GM12875 (cell line): ENCODE measurements around the gene WFIKKN1.
A peak's percentile ranks its signal among the peaks of the same experiment; 100 is the strongest.
"Not testable (repeated sequence)": the region's sequence is repeated elsewhere in the genome, so short reads cannot be mapped to it uniquely, and the experiment has no call there.

Source experiments
- H3K4me3 ChIP-seq: one replicate; pipeline ENCODE4 v1.5.1; 2011; ENCODE audit warnings: low read depth, low read length, control low read depth
- TF ChIP-seq, protein P1 (sequence below): IDR thresholded peaks from 2 replicates; pipeline ENCODE4 v1.5.1; 2011; ENCODE audit warnings: low read depth, mild to moderate bottlenecking, control low read depth, inconsistent platforms, low read length, moderate library complexity, borderline replicate concordance; ENCODE audit not compliant: insufficient read depth

WFIKKN1 gene

GRCh38 chr16:595942-596735 lies 34.6 kb upstream of the WFIKKN1 start:
- no peak overlapping the region for H3K4me3 ChIP-seq
- TF ChIP-seq, protein P1, sequence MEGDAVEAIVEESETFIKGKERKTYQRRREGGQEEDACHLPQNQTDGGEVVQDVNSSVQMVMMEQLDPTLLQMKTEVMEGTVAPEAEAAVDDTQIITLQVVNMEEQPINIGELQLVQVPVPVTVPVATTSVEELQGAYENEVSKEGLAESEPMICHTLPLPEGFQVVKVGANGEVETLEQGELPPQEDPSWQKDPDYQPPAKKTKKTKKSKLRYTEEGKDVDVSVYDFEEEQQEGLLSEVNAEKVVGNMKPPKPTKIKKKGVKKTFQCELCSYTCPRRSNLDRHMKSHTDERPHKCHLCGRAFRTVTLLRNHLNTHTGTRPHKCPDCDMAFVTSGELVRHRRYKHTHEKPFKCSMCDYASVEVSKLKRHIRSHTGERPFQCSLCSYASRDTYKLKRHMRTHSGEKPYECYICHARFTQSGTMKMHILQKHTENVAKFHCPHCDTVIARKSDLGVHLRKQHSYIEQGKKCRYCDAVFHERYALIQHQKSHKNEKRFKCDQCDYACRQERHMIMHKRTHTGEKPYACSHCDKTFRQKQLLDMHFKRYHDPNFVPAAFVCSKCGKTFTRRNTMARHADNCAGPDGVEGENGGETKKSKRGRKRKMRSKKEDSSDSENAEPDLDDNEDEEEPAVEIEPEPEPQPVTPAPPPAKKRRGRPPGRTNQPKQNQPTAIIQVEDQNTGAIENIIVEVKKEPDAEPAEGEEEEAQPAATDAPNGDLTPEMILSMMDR = no peak

DNA sequence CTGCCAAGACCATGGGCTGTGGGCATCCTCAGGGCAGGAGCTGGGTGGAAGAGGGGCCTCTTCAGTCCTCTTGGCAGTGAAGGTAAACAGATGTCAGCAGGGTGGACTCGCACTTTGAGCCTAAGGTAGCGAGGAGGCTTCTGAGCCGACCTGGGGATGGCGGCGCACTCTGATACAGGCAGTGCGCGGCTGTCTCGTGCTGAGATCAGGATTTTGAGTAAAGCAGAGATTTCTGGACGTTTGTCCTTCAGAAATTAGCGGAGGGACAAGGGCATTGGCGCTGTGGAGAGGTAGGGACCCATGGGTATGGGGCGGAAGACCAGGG lies 34.1 kb upstream of the WFIKKN1 start:
- TF ChIP-seq, protein P1 = no peak
- H3K4me3 ChIP-seq = no peak overlapping the region

DNA sequence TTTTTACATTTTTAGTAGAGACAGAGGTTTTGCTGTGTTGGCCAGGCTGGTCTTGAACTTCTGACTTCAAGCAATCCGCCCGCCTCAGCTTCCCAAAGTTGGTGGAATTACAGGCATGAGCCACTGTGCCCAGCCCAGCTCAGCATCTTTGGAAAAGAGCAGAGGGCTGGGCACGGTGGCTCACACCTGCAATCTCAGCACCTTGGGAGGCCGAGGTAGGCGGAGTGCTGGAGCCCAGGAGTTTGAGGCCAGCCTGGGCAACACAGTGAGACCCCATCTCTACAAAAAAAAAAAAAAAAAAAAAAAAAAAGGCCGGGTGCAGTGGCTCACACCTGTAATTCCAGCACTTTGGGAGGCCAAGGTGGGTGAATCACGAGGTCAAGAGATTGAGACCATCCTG lies 33.1 kb upstream of the WFIKKN1 start:
- not testable (repeated sequence) for H3K4me3 ChIP-seq

DNA sequence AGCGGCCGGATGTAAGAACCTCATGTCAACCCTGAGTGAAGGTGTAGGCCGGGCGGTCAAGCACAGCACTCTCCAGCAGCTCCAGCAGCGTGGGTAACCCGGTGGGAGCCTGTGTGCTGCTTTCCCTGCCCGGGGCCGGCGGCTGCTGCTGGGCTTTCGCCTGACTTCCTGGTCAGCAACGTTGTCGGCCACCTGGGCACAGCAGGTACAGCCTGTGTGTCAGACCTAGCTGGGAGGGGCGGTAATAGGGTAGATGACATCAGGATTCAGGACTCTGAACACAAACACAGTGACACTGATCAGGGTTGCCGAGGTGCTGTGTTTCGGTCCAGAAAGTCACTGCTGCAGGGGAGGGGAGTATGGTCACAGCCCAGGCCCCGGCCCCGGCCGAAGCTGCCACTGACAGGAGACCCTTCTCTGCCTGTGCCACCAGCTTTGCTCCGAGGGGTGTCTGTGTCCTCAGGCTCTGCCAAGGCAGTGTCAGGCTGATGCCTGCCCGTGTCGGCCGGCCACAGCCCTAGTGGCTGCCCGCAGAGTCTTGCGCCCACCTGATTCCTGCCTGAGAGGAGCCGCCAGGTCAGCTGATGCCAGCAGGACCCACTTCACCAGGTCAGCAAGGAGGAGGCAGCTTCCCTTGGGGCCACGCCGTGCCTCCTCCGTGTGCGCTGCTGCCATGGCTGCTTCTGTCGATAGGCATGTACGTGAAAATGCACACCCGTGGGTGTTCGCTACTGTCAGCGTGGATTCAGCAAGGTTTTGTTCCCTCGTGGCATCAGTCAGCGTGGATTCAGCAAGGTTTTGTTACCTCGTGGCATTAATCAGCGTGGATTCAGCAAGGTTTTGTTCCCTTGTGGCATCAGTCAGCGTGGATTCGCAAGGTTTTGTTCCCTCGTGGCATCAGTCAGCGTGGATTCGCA lies 31.7 kb upstream of the WFIKKN1 start:
- TF ChIP-seq, protein P1 = no peak
- no peak overlapping the region for H3K4me3 ChIP-seq

DNA sequence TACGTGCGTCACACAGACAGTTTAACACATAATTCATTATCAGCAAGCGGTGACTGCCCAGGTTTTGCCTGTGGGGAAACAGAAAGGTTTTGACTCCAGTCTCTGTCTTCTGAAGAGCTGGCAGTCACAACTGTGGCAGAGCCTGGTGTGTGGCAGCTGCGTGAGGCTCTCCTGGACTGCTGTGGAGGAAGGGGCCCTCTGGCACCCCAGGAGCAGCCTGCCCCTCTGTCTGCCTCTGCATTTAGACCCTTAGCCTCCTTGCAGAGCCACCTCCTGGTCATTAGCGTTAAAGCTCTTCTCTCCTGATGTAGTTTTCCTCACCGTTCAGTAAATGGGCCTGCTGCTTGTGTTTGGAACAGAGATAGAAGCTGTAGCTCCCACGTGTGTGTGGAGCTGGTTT lies 30.0 kb upstream of the WFIKKN1 start:
- TF ChIP-seq, protein P1 = 0 out of 2 replicates have a peak, but pooled peaks have one; percentile 0
- no peak overlapping the region for H3K4me3 ChIP-seq

GRCh38 chr16:603933-604332 lies 26.9 kb upstream of the WFIKKN1 start:
- no peak overlapping the region for H3K4me3 ChIP-seq
- TF ChIP-seq, protein P1 = no peak

GRCh38 chr16:606656-607307 lies 24.0 kb upstream of the WFIKKN1 start:
- TF ChIP-seq, protein P1 = no peak
- no peak overlapping the region for H3K4me3 ChIP-seq
